Airway epithelial cell (primary cell): ENCODE results near the gene CFAP65. TPM values are rescaled to one million over a fixed set of nuclear protein-coding genes. Genes with fewer than 3 reads are reported as not detected.

Source experiments
- total RNA-seq: library from RNA; depleted of rRNA; stranded (reverse); fragments of >200 nt; gene quantifications from 2 replicates; pipeline ENCODE4 v1.2.3, GENCODE V29; 2015

CFAP65 gene
- total RNA-seq = not detected in 2 replicates

GRCh38 chr2:219041252-219041651 is at the start of gene CFAP65:
Gene CFAP65 (minus strand): TSS chr2:219041516. CDS start chr2:219039048, 2,468 bp downstream.

GRCh38 chr2:219060821-219061791 is 19.8 kb upstream of the CFAP65 start, which contains the start of gene IHH:
Gene IHH (minus strand): TSS chr2:219060921. CDS start chr2:219060467, 454 bp downstream.

GRCh38 chr2:218993345-218994315 is 47.7 kb downstream of the CFAP65 start, which contains the start of gene CRYBA2:
Gene CRYBA2 (minus strand): TSS chr2:218993422. CDS start chr2:218993176, 246 bp downstream.

GRCh38 chr2:218985021-218985324 is 56.3 kb downstream of the CFAP65 start, which contains the start of gene FEV:
Gene FEV (minus strand): TSS chr2:218985184. CDS start chr2:218985075, 109 bp downstream.

GRCh38 chr2:218959141-218959731 is 82.1 kb downstream of the CFAP65 start, which contains the start of gene CDK5R2:
Gene CDK5R2 (plus strand): TSS chr2:218959666. CDS start chr2:218959821, 155 bp downstream.

Other genes with a start within 250 kb of the CFAP65 start
- gene PRKAG3, start 209.7 kb downstream of the CFAP65 start, total RNA-seq = not detected in 2 replicates
- not detected in 2 replicates for gene WNT6, start 181.7 kb downstream of the CFAP65 start, total RNA-seq
- gene WNT10A, start 160.7 kb downstream of the CFAP65 start, total RNA-seq = 13.2 and 16.2 TPM in 2 replicates
- gene CDK5R2, start 81.8 kb downstream of the CFAP65 start, total RNA-seq = not detected in 2 replicates
- not detected in 2 replicates for gene FEV, start 56.3 kb downstream of the CFAP65 start, total RNA-seq
- not detected in 2 replicates for gene CRYBA2, start 48.1 kb downstream of the CFAP65 start, total RNA-seq
- not detected in 2 replicates for gene IHH, start 19.4 kb upstream of the CFAP65 start, total RNA-seq
- gene NHEJ1, start 119.3 kb upstream of the CFAP65 start, total RNA-seq = 12.4 and 12.6 TPM in 2 replicates
- 0.21 and 0.28 TPM in 2 replicates for gene SLC23A3, start 128.5 kb upstream of the CFAP65 start, total RNA-seq
- 42.9 and 50.6 TPM in 2 replicates for gene CNPPD1, start 135.4 kb upstream of the CFAP65 start, total RNA-seq
- gene RETREG2, start 136.8 kb upstream of the CFAP65 start, total RNA-seq = 34.1 and 43.3 TPM in 2 replicates
- 23.5 and 31.5 TPM in 2 replicates for gene ZFAND2B, start 165.3 kb upstream of the CFAP65 start, total RNA-seq
- 23.6 and 25.6 TPM in 2 replicates for gene ABCB6, start 177.4 kb upstream of the CFAP65 start, total RNA-seq
- 38.8 and 51.2 TPM in 2 replicates for gene ATG9A, start 188.1 kb upstream of the CFAP65 start, total RNA-seq
- 22.5 and 24.5 TPM in 2 replicates for gene ANKZF1, start 188.3 kb upstream of the CFAP65 start, total RNA-seq
- gene GLB1L, start 203.9 kb upstream of the CFAP65 start, total RNA-seq = 5.9 and 7.4 TPM in 2 replicates
- gene STK16, start 204.0 kb upstream of the CFAP65 start, total RNA-seq = 9.9 and 10.2 TPM in 2 replicates
- not detected in 2 replicates for gene TUBA4B, start 211.7 kb upstream of the CFAP65 start, total RNA-seq
- 330 and 647 TPM in 2 replicates for gene TUBA4A, start 212.4 kb upstream of the CFAP65 start, total RNA-seq
- 42.6 and 50.6 TPM in 2 replicates for gene DNAJB2, start 237.8 kb upstream of the CFAP65 start, total RNA-seq